Raji (cell line): ENCODE data around the gene PIERCE2.

Experiments
- POLR2A ChIP-seq: IDR thresholded peaks from 2 replicates; pipeline ENCODE4 v1.6.1; 2011; ENCODE audit warnings: low read depth, low read length, control low read depth; ENCODE audit not compliant: insufficient read depth

PIERCE2 gene

GRCh38 chr15:55407498-55408011, 740 bp upstream of the PIERCE2 start:
- TF ChIP-seq POLR2A: no peak

DNA sequence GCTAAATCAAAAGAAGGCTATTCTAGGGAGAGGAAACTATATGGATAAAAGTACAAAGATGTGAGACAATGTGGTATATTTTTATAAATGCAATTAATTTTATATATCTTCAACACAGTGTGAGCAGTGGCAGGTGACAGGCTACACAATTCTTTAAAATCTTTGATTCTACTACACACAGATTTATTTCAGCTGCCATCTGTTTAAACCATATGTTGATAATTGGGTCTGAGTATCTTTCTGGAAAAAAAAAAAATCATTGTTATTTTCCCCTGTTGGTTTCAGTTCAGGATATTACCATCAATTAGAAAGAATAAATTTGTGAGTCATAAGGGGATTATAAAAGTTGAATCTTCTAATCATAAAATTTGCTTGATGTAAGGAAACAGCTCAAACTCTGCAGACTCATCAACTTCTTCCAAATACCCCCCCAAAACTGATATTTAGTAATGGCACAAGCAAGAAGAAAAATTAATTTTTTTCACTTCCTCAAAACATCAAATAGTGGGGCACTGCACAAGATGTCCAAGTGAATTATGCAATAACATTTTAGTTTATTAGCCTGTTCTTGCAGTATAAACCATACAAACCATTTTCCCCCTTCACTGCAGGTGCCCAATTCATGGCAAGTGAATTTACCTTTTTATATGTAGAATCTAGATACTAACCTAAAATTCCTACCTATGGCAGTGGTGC, 12.0 kb downstream of the PIERCE2 start:
- no peak for TF ChIP-seq POLR2A

- TF ChIP-seq POLR2A: no peak
These were observed 13.8 kb downstream of the PIERCE2 start for GRCh38 chr15:55422089-55422488.

GRCh38 chr15:55434989-55435825, 26.9 kb downstream of the PIERCE2 start:
- TF ChIP-seq POLR2A: no peak

GRCh38 chr15:55457401-55458022, 49.2 kb downstream of the PIERCE2 start:
- TF ChIP-seq POLR2A: no peak

DNA sequence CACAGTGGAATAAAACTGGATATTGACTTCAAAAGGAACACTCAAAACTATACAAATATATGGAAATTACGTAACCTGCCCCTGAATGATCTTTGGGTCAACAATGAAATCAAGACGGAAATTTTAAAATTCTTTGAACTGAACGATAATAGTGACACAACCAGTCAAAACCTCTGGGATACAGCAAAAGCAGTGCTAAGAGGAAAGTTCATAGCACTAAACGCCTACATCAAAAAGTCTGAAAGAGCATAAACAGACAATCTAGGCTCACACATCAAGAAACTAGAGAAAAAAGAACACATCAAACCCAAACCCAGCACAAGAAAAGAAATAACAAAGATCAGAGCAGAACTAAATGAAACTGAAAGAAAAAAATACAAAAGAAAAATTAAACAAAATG, 53.2 kb downstream of the PIERCE2 start:
- no peak for TF ChIP-seq POLR2A

DNA sequence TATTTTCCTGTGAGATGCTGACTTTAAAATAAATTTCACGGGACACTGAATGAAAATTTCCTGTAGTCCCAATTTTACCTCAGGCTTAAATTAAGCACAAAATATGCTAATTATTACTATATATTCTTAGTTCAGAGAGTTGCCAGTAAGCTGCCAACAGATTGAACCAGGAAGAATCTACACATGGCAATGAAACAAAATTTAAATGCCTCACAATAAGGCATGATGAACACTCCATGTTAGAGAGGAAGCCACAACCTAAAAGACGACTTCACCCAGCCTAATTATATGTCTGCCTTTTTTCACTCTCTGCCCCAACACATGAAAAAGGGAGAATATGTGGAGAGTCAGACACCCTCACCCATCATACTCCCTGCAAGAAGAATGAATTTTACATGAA, 60.0 kb downstream of the PIERCE2 start:
- no peak for TF ChIP-seq POLR2A
